ENCODE data around the gene TAB2. TPM values are rescaled to one million over a fixed set of nuclear protein-coding genes. Genes with fewer than 3 reads are reported as not detected.

TAB2 gene
- total RNA-seq, 1 experiment from 2014 or later = 43.6 TPM

DNA sequence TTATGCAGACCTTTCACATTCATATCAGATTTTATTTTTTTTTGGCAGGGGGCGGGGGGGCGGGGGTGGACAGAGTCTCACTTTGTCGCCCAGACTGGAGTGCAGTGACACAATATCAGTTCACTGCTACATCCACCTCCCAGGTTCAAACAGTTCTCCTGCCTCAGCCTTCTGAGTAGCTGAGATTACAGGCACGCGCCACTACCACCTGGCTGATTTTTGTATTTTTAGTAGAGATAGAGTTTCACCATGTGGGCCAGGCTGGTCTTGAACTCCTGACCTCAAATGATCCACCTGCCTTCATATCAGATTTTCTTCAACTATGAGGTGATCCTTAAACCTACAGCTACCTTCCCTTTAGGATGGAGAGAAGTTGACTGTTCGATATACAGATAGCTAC is 74.6 kb downstream of the TAB2 start:
- no peak overlapping the region for H3K4me3 Mint-ChIP-seq (ENCODE audit: unreplicated experiment)
- DNase-seq = no peak
- H3K27ac Mint-ChIP-seq (ENCODE audit: unreplicated experiment) = no peak overlapping the region
- no peaks in the 10 kb centered on the region for H3K27me3 Mint-ChIP-seq (ENCODE audit: insufficient read depth, unreplicated experiment)
- no peaks in the 10 kb centered on the region for H3K4me1 Mint-ChIP-seq (ENCODE audit: low read depth, unreplicated experiment)
- Histone ChIP-seq H3K9me3 (no peaks in the 10 kb centered on the region), H3K27me3 (replicated peaks; ENCODE audit: control insufficient read depth, insufficient read depth, low read length) (no peaks in the 10 kb centered on the region), H3K36me3 (ENCODE audit: control insufficient read depth, insufficient read depth, low read length) (0 out of 2 replicates have a peak, but pooled peaks cover 1% of the 10 kb centered on the region), H3K4me3 (ENCODE audit: low read depth, low read length) (no peak overlapping the region), H3K4me1 (no peaks in the 10 kb centered on the region)
- H3K36me3 Mint-ChIP-seq (ENCODE audit: insufficient read depth, unreplicated experiment) = peaks cover 36% of the 10 kb centered on the region
- no TSS peak for BruUV-seq (replicated peaks)
- TF ChIP-seq, protein P1, sequence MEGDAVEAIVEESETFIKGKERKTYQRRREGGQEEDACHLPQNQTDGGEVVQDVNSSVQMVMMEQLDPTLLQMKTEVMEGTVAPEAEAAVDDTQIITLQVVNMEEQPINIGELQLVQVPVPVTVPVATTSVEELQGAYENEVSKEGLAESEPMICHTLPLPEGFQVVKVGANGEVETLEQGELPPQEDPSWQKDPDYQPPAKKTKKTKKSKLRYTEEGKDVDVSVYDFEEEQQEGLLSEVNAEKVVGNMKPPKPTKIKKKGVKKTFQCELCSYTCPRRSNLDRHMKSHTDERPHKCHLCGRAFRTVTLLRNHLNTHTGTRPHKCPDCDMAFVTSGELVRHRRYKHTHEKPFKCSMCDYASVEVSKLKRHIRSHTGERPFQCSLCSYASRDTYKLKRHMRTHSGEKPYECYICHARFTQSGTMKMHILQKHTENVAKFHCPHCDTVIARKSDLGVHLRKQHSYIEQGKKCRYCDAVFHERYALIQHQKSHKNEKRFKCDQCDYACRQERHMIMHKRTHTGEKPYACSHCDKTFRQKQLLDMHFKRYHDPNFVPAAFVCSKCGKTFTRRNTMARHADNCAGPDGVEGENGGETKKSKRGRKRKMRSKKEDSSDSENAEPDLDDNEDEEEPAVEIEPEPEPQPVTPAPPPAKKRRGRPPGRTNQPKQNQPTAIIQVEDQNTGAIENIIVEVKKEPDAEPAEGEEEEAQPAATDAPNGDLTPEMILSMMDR (IDR thresholded peaks at IDR 0.05; ENCODE audit: insufficient read depth in 1 of 2, low read depth in 1 of 2, low read length in 1 of 2, severe bottlenecking in 1 of 2, unreplicated experiment in 1 of 2) = no peak
- H3K9me3 Mint-ChIP-seq (ENCODE audit: unreplicated experiment) = no peaks in the 10 kb centered on the region
- intact Hi-C loops (cut with micrococcal nuclease; ENCODE audit: unreplicated experiment) = no loop called here
- CTCF ChIA-PET = no interaction called here
- POLR2A ChIA-PET = no interaction called here

DNA sequence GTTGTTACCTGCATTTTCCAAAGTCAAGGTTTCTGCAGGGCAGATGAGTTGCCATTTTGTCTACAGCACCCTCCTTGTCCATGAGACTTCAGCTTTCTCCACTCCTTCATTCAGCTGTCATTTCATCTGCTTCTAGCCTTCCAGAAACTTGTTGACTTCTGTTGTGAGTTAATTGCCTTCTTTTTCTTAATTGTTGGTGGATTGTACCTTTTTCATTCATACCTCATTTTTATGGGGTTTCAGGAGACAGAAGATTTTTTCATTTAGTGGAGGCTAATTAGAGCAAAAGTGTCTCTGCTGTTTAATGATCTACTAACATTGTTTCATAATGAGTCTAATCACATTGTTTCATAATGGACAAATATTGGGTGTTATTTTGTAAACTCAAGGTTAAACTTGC is 75.0 kb downstream of the TAB2 start:
- Mint-ChIP-seq H3K27me3 (ENCODE audit: insufficient read depth, unreplicated experiment) (no peaks in the 10 kb centered on the region), H3K9me3 (ENCODE audit: unreplicated experiment) (no peaks in the 10 kb centered on the region), H3K27ac (ENCODE audit: unreplicated experiment) (no peak overlapping the region), H3K36me3 (ENCODE audit: insufficient read depth, unreplicated experiment) (peaks cover 41% of the 10 kb centered on the region), H3K4me3 (ENCODE audit: unreplicated experiment) (no peak overlapping the region), H3K4me1 (ENCODE audit: low read depth, unreplicated experiment) (no peaks in the 10 kb centered on the region)
- H3K9me3 ChIP-seq = no peaks in the 10 kb centered on the region
- H3K36me3 ChIP-seq (ENCODE audit: control insufficient read depth, insufficient read depth, low read length) = 0 out of 2 replicates have a peak, but pooled peaks cover 1% of the 10 kb centered on the region
- H3K4me1 ChIP-seq = no peaks in the 10 kb centered on the region
- no peak overlapping the region for H3K4me3 ChIP-seq (ENCODE audit: low read depth, low read length)
- TF ChIP-seq, protein P1 (IDR thresholded peaks at IDR 0.05; ENCODE audit: insufficient read depth in 1 of 2, low read depth in 1 of 2, low read length in 1 of 2, severe bottlenecking in 1 of 2, unreplicated experiment in 1 of 2) = no peak
- no peaks in the 10 kb centered on the region for H3K27me3 ChIP-seq (replicated peaks; ENCODE audit: control insufficient read depth, insufficient read depth, low read length)
- CTCF ChIA-PET = no interaction called here
- no peak for DNase-seq
- no TSS peak for BruUV-seq (replicated peaks)
- intact Hi-C loops (cut with micrococcal nuclease; ENCODE audit: unreplicated experiment) = no loop called here
- POLR2A ChIA-PET = no interaction called here

DNA sequence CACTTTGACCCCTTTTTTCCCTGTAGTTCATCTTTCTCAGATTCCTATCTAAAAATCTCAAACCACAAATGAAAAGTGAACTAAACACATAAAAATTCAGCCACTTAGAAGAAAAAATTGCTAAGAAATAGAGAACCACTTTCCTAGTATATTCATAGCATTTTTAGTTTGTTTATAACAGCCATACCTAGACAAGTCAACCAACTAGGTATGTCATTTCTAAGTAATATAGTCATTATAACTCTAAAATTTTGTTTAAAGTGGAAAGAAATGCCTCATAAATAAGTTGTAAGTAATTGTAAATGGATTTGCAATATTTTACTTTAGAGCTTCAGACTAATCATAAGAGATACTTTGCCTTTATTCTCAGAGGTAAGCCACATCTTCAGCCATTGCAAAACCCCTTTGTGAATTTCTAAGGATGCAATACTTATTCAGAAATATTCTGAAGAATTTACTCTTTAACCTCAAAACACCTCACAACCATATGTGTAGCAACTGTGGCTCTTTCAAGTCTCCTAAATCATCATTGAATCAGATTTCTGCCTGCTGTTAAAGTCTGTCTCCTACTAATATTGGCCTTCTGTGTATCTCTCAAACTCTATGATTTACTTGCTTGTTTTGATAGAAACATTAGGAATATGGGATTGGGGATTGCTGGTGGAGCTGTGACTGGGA is 75.6 kb downstream of the TAB2 start:
- Histone ChIP-seq H3K27me3 (replicated peaks; ENCODE audit: control insufficient read depth, insufficient read depth, low read length) (no peaks in the 10 kb centered on the region), H3K4me3 (ENCODE audit: low read depth, low read length) (no peak overlapping the region), H3K4me1 (no peaks in the 10 kb centered on the region), H3K9me3 (no peaks in the 10 kb centered on the region), H3K36me3 (ENCODE audit: control insufficient read depth, insufficient read depth, low read length) (0 out of 2 replicates have a peak, but pooled peaks cover 1% of the 10 kb centered on the region)
- Mint-ChIP-seq H3K9me3 (ENCODE audit: unreplicated experiment) (no peaks in the 10 kb centered on the region), H3K36me3 (ENCODE audit: insufficient read depth, unreplicated experiment) (peaks cover 45% of the 10 kb centered on the region), H3K4me1 (ENCODE audit: low read depth, unreplicated experiment) (no peaks in the 10 kb centered on the region), H3K27me3 (ENCODE audit: insufficient read depth, unreplicated experiment) (no peaks in the 10 kb centered on the region), H3K27ac (ENCODE audit: unreplicated experiment) (no peak overlapping the region), H3K4me3 (ENCODE audit: unreplicated experiment) (no peak overlapping the region)
- BruUV-seq (replicated peaks) = no TSS peak
- POLR2A ChIA-PET = no interaction called here
- DNase-seq = no peak
- TF ChIP-seq, protein P1 (IDR thresholded peaks at IDR 0.05; ENCODE audit: insufficient read depth in 1 of 2, low read depth in 1 of 2, low read length in 1 of 2, severe bottlenecking in 1 of 2, unreplicated experiment in 1 of 2) = no peak
- CTCF ChIA-PET = no interaction called here
- intact Hi-C loops (cut with micrococcal nuclease; ENCODE audit: unreplicated experiment) = no loop called here

Measured in Caco-2 (cell line).